Left ventricle myocardium inferior (tissue), 1 donor: ENCODE results near the gene CCDC159. TPM values are rescaled to one million over a fixed set of nuclear protein-coding genes. Genes with fewer than 3 reads are reported as not detected.

Experiments used
- DNase-seq: peaks from one replicate; pipeline ENCODE4 v3.0.0-alpha.2; 2020
- H3K27ac ChIP-seq: fragments of 200-600 bp; replicated peaks from 2 replicates; pipeline ENCODE4 v1.8.0; 2021
- H3K27me3 ChIP-seq: fragments of 200-600 bp; 2 replicates; pipeline ENCODE4 v1.8.0; 2021; ENCODE audit warnings: low read depth
- H3K36me3 ChIP-seq: fragments of 200-600 bp; 2 replicates; pipeline ENCODE4 v1.8.0; 2021
- H3K4me1 ChIP-seq: fragments of 200-600 bp; 2 replicates; pipeline ENCODE4 v1.8.0; 2021
- H3K4me3 ChIP-seq: fragments of 200-600 bp; 2 replicates; pipeline ENCODE4 v1.8.0; 2021; ENCODE audit warnings: mild to moderate bottlenecking, moderate library complexity
- H3K9me3 ChIP-seq: fragments of 200-600 bp; replicated peaks from 2 replicates; pipeline ENCODE4 v1.8.0; 2021
- CTCF ChIP-seq: fragments of 200-600 bp; IDR thresholded peaks from 2 replicates; pipeline ENCODE4 v1.8.0; 2021; ENCODE audit warnings: antibody characterized with exemption, mild to moderate bottlenecking, borderline replicate concordance
- intact Hi-C: fragments of 100-400 bp; cut with micrococcal nuclease; formaldehyde crosslinking; loops from one replicate; pipeline ENCODE4 v1.11.0; 2022
- total RNA-seq: library from RNA; stranded (reverse); fragmentation: NEBNext Ultra II Directional; extraction: Animal tissue kit (Norgen Biotek cat#: 25700); gene quantifications from one replicate; pipeline ENCODE4 v1.2.1, GENCODE V29; 2021
- donor health status: DM: no; HTN: yes; CAD: no; lungs with severe emphysema.

The CCDC159 gene
- total RNA-seq, 1 donor from 2014 or later, result 24.5 TPM

DNA sequence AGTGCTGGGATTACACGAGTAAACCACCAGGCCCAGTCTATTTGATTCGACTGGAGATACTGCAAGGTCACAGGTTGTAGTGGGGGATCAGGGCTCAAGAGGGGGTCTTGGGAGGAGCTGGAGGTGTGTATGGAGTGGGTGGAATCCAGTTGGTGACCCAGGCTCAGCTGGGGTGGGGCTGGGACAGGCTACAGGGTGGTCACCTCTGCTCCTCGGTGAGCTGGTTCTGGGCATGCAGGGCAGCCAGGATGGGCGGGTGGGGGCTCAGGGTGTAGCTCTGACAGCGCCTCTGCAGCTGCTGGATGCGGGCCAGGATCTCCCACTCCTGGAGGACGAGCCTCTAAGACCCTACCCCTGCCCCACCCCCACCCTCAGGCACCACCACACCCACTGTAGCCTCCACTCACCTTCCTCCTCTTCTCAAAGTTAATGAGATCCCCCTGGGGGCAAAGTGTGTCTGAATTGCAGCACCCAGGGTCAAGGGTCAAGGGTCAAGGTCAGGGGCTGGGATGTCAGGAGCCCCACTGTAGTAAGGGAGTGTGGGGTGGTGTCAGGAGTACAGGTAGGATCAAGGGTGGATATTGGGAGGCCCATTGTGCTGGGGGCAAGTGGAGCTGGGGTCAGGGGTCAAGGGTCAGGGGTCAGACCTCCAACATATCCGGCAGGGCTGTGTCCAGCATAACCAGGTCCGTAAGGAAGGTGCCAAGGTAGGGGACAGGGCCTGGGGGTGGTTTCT, 55.7 kb downstream of the CCDC159 start:
- Histone ChIP-seq H3K9me3 (no peaks in the 10 kb centered on the region), H3K4me1 (peaks cover 17% of the 10 kb centered on the region), H3K27ac (no peak overlapping the region), H3K27me3 (peaks cover 12% of the 10 kb centered on the region), H3K36me3 (peaks cover 2% of the 10 kb centered on the region), H3K4me3 (no peak overlapping the region)
- TF ChIP-seq CTCF, result no peak
- intact Hi-C loops, result no loop called here
- DNase-seq, result no peak

Other genes starting within 250 kb of the CCDC159 start
- gene SPC24, start 190.7 kb upstream of the CCDC159 start, total RNA-seq, result 3.9 TPM
- 326 TPM for gene KANK2, start 149.0 kb upstream of the CCDC159 start, total RNA-seq
- gene ANGPTL8, start 106.9 kb upstream of the CCDC159 start, total RNA-seq, result not detected
- 43.2 TPM for gene DOCK6, start 84.0 kb upstream of the CCDC159 start, total RNA-seq
- not detected for gene TSPAN16, start 50.4 kb upstream of the CCDC159 start, total RNA-seq
- gene RAB3D, start 6.9 kb upstream of the CCDC159 start, total RNA-seq, result 7.2 TPM
- gene TMEM205, start 251 bp upstream of the CCDC159 start, total RNA-seq, result 77.8 TPM
- gene PLPPR2, start 8.9 kb downstream of the CCDC159 start, total RNA-seq, result 10.6 TPM
- gene SWSAP1, start 28.1 kb downstream of the CCDC159 start, total RNA-seq, result 1.1 TPM
- 6.0 TPM for gene EPOR, start 37.8 kb downstream of the CCDC159 start, total RNA-seq
- 9.2 TPM for gene RGL3, start 72.8 kb downstream of the CCDC159 start, total RNA-seq
- 0.77 TPM for gene ODAD3, start 88.6 kb downstream of the CCDC159 start, total RNA-seq
- gene PRKCSH, start 89.1 kb downstream of the CCDC159 start, total RNA-seq, result 120 TPM
- gene ELAVL3, start 134.5 kb downstream of the CCDC159 start, total RNA-seq, result 0.66 TPM
- gene ZNF653, start 159.3 kb downstream of the CCDC159 start, total RNA-seq, result 4.2 TPM
- 167 TPM for gene ECSIT, start 182.6 kb downstream of the CCDC159 start, total RNA-seq
- 133 TPM for gene CNN1, start 192.3 kb downstream of the CCDC159 start, total RNA-seq
- 33.1 TPM for gene ELOF1, start 212.7 kb downstream of the CCDC159 start, total RNA-seq
- gene ACP5, start 231.1 kb downstream of the CCDC159 start, total RNA-seq, result 3.1 TPM